Measurements from ENCODE around the gene TSSC4. TPM values are rescaled to one million over a fixed set of nuclear protein-coding genes. Genes with fewer than 3 reads are reported as not detected.
A peak's percentile ranks its signal among the peaks of the same experiment; 100 is the strongest.

Gene TSSC4
- total RNA-seq, 4 donors from 2014 or later = 37.5 to 62.3 (median 45.1) TPM

DNA sequence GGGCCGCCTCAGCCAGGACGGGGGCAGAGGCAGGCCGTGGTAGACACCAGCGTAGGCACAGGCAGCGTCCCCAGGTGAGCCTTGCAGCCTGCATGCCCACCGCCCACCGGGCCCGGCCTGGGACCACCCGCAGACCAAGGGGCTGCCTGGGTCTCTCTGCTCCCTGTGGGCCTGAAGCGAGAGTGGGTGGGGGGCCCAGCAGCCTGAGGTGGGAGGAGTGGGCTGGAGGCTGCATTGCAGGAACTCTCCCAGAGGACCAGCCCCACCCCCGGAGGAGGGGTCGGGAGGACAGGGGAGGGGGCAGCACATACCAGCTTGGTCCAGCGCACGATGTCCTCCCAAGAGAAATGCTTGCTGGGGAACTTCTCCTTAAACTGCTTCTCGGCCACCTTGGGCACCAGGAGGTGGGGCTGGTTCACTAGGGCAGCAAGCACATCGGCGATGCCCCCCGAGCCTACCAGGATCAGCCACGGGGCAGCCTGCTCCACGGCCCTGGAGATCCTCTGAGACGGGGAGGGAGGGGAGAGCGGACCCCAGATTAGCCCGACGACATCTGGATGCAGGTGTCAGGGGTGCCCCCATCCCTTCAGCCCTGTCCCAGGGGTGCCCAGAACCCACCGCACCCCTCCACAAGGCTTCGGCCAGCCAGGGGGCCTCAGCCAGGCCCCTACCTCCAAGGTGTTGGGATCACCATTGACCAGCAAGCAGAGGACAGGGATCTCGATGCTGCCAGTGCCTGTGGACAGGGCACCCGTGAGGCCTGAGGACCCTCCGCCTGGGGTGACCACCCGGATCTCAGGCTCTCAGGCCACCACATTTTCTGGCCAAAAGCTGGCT lies 17.5 kb downstream of the TSSC4 start:
- DNase-seq = no peak
- H3K9me3 ChIP-seq = no peaks in the 10 kb centered on the region
- WGBS, 2 donors = 82 to 83% methylated on average over 16 to 28 of the region's 30 CpGs
- no peaks in the 10 kb centered on the region for H3K36me3 ChIP-seq
- H3K27me3 ChIP-seq = no peaks in the 10 kb centered on the region
- no peak overlapping the region for H3K4me3 ChIP-seq (replicated peaks in 1 of 3)
- H3K4me1 ChIP-seq = peaks cover 0 to 13% of the 10 kb centered on the region in 2 donors
- intact Hi-C loops (cut with DNase I) = no loop called here
- TF ChIP-seq, protein P1, sequence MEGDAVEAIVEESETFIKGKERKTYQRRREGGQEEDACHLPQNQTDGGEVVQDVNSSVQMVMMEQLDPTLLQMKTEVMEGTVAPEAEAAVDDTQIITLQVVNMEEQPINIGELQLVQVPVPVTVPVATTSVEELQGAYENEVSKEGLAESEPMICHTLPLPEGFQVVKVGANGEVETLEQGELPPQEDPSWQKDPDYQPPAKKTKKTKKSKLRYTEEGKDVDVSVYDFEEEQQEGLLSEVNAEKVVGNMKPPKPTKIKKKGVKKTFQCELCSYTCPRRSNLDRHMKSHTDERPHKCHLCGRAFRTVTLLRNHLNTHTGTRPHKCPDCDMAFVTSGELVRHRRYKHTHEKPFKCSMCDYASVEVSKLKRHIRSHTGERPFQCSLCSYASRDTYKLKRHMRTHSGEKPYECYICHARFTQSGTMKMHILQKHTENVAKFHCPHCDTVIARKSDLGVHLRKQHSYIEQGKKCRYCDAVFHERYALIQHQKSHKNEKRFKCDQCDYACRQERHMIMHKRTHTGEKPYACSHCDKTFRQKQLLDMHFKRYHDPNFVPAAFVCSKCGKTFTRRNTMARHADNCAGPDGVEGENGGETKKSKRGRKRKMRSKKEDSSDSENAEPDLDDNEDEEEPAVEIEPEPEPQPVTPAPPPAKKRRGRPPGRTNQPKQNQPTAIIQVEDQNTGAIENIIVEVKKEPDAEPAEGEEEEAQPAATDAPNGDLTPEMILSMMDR (IDR thresholded peaks at IDR 0.05) = no peak
- no peak for TF ChIP-seq POLR2A (IDR thresholded peaks at IDR 0.05)
- no peak overlapping the region for H3K27ac ChIP-seq

- Histone ChIP-seq H3K27ac (no peak overlapping the region), H3K9me3 (no peaks in the 10 kb centered on the region), H3K36me3 (no peaks in the 10 kb centered on the region), H3K4me1 (peaks cover 0 to 13% of the 10 kb centered on the region in 2 donors), H3K27me3 (no peaks in the 10 kb centered on the region), H3K4me3 (replicated peaks in 1 of 3) (no peak overlapping the region)
- WGBS, 2 donors = 81 to 90% methylated on average over 17 to 21 of the region's 21 CpGs
- intact Hi-C loops (cut with DNase I) = no loop called here
- DNase-seq = no peak
- TF ChIP-seq, protein P1 (IDR thresholded peaks at IDR 0.05) = no peak
- TF ChIP-seq POLR2A (IDR thresholded peaks at IDR 0.05) = no peak
These were observed 18.3 kb downstream of the TSSC4 start for GRCh38 chr11:2418693-2419360.

- Histone ChIP-seq H3K36me3 (no peaks in the 10 kb centered on the region), H3K4me3 (replicated peaks in 1 of 3) (no peak overlapping the region), H3K27ac (no peak overlapping the region), H3K4me1 (peaks cover 0 to 13% of the 10 kb centered on the region in 2 donors), H3K27me3 (no peaks in the 10 kb centered on the region), H3K9me3 (no peaks in the 10 kb centered on the region)
- TF ChIP-seq, protein P1 (IDR thresholded peaks at IDR 0.05) = peak; percentile 48 to 83 (median 72)
- no peak for TF ChIP-seq POLR2A (IDR thresholded peaks at IDR 0.05)
- DNase-seq = peak; percentile 77 to 80
- intact Hi-C loops (cut with DNase I) = loop anchor here (2.0 kb wide), 2 partner anchors 115 to 223 kb away; no protein-coding TSS in a partner anchor
- WGBS, 2 donors = 31 to 46% methylated on average over 18 to 27 of the region's 36 CpGs
These were observed 19.3 kb downstream of the TSSC4 start for GRCh38 chr11:2419638-2420501.

DNA sequence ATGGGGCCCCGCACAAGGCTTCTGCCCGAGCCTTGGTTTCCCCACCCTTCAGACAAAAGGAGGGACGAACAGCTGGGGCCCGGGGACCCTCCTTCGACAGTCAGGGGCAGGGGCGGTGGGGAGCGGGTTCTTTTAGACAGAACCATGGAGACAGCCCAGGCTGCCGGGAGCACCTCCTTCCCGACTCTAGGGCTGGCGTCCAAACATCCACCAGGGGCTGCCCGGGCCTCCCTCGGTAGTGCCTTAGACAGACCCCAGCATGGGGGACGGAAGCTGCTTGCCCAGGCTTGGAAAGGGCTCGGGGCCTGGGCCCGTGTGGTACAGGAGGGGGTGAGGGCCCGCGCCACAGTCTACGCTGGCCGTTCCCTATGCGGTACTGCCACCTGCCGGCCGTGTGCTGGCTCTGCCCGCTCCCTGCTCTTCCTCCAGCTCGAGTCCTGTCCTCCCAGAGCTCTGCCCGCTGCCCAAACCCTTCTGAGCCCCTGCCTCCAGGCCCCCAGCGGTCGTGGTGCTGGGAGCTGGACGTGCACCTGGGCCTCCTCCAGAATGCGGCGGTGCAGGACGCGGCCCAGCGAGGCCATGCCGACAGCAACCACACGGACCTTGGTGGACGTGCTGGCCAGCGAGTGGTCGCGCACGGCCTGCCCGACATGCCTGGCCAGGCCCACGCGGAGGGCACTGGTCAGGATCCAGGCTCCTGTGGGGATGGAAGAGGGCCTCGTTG lies 20.1 kb downstream of the TSSC4 start:
- H3K27me3 ChIP-seq = no peaks in the 10 kb centered on the region
- H3K27ac ChIP-seq = no peak overlapping the region
- H3K36me3 ChIP-seq = no peaks in the 10 kb centered on the region
- TF ChIP-seq POLR2A (IDR thresholded peaks at IDR 0.05) = no peak
- TF ChIP-seq, protein P1 (IDR thresholded peaks at IDR 0.05) = peak; percentile 71 to 95 (median 90)
- peaks cover 0 to 13% of the 10 kb centered on the region in 2 donors for H3K4me1 ChIP-seq
- WGBS, 2 donors = 10% methylated on average over 21 of the region's 44 CpGs; no CpG with 5 or more reads in 1 of the 2 donors
- H3K9me3 ChIP-seq = no peaks in the 10 kb centered on the region
- intact Hi-C loops (cut with DNase I) = loop anchor here (2.0 kb wide), 2 partner anchors 116 to 224 kb away; no protein-coding TSS in a partner anchor
- H3K4me3 ChIP-seq (replicated peaks in 1 of 3) = no peak overlapping the region
- peak; percentile 69 to 71 for DNase-seq
